Measurements from ENCODE around the gene ERCC1. TPM values are rescaled to one million over a fixed set of nuclear protein-coding genes. Genes with fewer than 3 reads are reported as not detected.

The ERCC1 gene
- total and polyA plus RNA-seq, 2 of the 13 experiments (the other 11 are each of a cell fraction or from before 2014, with no cell fraction given): 40.0 to 66.4 TPM

DNA sequence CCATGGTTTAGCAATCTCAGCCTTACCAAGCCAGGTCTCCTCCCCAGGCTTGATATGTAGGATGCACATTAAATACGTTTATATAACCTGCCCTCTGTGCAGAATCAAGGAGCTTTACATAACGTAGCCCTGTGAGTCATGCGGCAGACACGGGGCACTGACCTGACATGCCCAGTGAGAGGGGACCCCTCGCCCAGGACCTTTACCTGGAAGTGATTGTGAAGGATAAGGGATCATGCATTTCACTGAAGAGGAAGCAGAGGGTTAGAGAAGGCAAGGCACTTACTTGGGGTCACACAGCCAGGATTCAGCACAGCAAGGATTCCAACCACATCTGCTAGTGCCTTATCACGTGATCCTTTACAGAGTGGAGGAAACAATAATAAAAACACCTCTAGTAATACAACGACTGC lies 25.2 kb upstream of the ERCC1 start (continued):
- TF ChIP-seq ZKSCAN8 (CRISPR knock-in tag; IDR thresholded peaks at IDR 0.05; ENCODE audit: borderline replicate concordance): no peak; the same call in 1 of the 2 replicates
- no peak for TF ChIP-seq YY1 (IDR thresholded peaks at IDR 0.05; ENCODE audit: insufficient read depth, insufficient replicate concordance, low read depth, low read length)
- no peak for TF ChIP-seq CHD2 (IDR thresholded peaks at IDR 0.05; ENCODE audit: low read depth, low read length)
- no peak for TF ChIP-seq ZNF772 (CRISPR knock-in tag; IDR thresholded peaks at IDR 0.05)
- no peak for TF ChIP-seq ZNF660 (CRISPR knock-in tag; IDR thresholded peaks at IDR 0.05; ENCODE audit: borderline replicate concordance, low read depth)
- TF ChIP-seq, protein P1, sequence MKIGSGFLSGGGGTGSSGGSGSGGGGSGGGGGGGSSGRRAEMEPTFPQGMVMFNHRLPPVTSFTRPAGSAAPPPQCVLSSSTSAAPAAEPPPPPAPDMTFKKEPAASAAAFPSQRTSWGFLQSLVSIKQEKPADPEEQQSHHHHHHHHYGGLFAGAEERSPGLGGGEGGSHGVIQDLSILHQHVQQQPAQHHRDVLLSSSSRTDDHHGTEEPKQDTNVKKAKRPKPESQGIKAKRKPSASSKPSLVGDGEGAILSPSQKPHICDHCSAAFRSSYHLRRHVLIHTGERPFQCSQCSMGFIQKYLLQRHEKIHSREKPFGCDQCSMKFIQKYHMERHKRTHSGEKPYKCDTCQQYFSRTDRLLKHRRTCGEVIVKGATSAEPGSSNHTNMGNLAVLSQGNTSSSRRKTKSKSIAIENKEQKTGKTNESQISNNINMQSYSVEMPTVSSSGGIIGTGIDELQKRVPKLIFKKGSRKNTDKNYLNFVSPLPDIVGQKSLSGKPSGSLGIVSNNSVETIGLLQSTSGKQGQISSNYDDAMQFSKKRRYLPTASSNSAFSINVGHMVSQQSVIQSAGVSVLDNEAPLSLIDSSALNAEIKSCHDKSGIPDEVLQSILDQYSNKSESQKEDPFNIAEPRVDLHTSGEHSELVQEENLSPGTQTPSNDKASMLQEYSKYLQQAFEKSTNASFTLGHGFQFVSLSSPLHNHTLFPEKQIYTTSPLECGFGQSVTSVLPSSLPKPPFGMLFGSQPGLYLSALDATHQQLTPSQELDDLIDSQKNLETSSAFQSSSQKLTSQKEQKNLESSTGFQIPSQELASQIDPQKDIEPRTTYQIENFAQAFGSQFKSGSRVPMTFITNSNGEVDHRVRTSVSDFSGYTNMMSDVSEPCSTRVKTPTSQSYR (CRISPR knock-in tag; IDR thresholded peaks at IDR 0.05; ENCODE audit: borderline replicate concordance): no peak
- TF ChIP-seq ZNF296 (CRISPR knock-in tag; conservative IDR thresholded peaks at IDR 0.05): no peak
- no peak for TF ChIP-seq ARNT2 (CRISPR knock-in tag; IDR thresholded peaks at IDR 0.05; ENCODE audit: low read depth)
- peak; percentile 74 for TF ChIP-seq GABPB1 (CRISPR knock-in tag; IDR thresholded peaks at IDR 0.05)
- TF ChIP-seq, protein P2, sequence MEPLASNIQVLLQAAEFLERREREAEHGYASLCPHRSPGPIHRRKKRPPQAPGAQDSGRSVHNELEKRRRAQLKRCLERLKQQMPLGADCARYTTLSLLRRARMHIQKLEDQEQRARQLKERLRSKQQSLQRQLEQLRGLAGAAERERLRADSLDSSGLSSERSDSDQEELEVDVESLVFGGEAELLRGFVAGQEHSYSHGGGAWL (CRISPR knock-in tag; IDR thresholded peaks at IDR 0.05): no peak
- no peak for TF ChIP-seq RCOR2 (CRISPR knock-in tag; IDR thresholded peaks at IDR 0.05)
- no peak for TF ChIP-seq ZNF224 (CRISPR knock-in tag; IDR thresholded peaks at IDR 0.05)
- no peak for TF ChIP-seq ZNF747 (CRISPR knock-in tag; IDR thresholded peaks at IDR 0.05; ENCODE audit: borderline replicate concordance)
- TF ChIP-seq SOX5 (CRISPR knock-in tag; IDR thresholded peaks at IDR 0.05; ENCODE audit: borderline replicate concordance): peak; percentile 15; the same call in 1 of the 2 replicates
- TF ChIP-seq RFX3 (CRISPR knock-in tag; IDR thresholded peaks at IDR 0.05): no peak
- no peak for TF ChIP-seq ONECUT2 (CRISPR knock-in tag; IDR thresholded peaks at IDR 0.05)
- TF ChIP-seq, protein P3, sequence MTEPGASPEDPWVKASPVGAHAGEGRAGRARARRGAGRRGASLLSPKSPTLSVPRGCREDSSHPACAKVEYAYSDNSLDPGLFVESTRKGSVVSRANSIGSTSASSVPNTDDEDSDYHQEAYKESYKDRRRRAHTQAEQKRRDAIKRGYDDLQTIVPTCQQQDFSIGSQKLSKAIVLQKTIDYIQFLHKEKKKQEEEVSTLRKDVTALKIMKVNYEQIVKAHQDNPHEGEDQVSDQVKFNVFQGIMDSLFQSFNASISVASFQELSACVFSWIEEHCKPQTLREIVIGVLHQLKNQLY (CRISPR knock-in tag; IDR thresholded peaks at IDR 0.05): peak; percentile 87
- TF ChIP-seq TOE1 (CRISPR knock-in tag; IDR thresholded peaks at IDR 0.05): no peak
- TF ChIP-seq, protein P4, sequence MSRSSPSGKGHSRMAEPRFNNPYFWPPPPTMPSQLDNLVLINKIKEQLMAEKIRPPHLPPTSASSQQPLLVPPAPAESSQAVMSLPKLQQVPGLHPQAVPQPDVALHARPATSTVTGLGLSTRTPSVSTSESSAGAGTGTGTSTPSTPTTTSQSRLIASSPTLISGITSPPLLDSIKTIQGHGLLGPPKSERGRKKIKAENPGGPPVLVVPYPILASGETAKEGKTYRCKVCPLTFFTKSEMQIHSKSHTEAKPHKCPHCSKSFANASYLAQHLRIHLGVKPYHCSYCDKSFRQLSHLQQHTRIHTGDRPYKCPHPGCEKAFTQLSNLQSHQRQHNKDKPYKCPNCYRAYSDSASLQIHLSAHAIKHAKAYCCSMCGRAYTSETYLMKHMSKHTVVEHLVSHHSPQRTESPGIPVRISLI (CRISPR knock-in tag; IDR thresholded peaks at IDR 0.05; ENCODE audit: borderline replicate concordance): no peak
- TF ChIP-seq, protein P5, sequence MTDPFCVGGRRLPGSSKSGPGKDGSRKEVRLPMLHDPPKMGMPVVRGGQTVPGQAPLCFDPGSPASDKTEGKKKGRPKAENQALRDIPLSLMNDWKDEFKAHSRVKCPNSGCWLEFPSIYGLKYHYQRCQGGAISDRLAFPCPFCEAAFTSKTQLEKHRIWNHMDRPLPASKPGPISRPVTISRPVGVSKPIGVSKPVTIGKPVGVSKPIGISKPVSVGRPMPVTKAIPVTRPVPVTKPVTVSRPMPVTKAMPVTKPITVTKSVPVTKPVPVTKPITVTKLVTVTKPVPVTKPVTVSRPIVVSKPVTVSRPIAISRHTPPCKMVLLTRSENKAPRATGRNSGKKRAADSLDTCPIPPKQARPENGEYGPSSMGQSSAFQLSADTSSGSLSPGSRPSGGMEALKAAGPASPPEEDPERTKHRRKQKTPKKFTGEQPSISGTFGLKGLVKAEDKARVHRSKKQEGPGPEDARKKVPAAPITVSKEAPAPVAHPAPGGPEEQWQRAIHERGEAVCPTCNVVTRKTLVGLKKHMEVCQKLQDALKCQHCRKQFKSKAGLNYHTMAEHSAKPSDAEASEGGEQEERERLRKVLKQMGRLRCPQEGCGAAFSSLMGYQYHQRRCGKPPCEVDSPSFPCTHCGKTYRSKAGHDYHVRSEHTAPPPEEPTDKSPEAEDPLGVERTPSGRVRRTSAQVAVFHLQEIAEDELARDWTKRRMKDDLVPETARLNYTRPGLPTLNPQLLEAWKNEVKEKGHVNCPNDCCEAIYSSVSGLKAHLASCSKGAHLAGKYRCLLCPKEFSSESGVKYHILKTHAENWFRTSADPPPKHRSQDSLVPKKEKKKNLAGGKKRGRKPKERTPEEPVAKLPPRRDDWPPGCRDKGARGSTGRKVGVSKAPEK (CRISPR knock-in tag; IDR thresholded peaks at IDR 0.05; ENCODE audit: borderline replicate concordance): no peak
- TF ChIP-seq POLR2G (IDR thresholded peaks at IDR 0.05; ENCODE audit: low read depth, low read length): no peak
- TF ChIP-seq ZNF775 (CRISPR knock-in tag; IDR thresholded peaks at IDR 0.05; ENCODE audit: borderline replicate concordance): no peak
- no peak for TF ChIP-seq JUND (CRISPR knock-in tag; IDR thresholded peaks at IDR 0.05)
- peak; percentile 18; the same call in 1 of the 2 replicates for TF ChIP-seq IRF2 (CRISPR knock-in tag; IDR thresholded peaks at IDR 0.05)
- no peak for TF ChIP-seq ZNF251 (CRISPR knock-in tag; IDR thresholded peaks at IDR 0.05)
